ENCODE measurements around the gene SCAP.

The SCAP gene

GRCh38 chr3:47412842-47413520, 62.8 kb downstream of the SCAP start:
- no peak for DNase-seq

- DNase-seq: no peak
These were observed 63.3 kb downstream of the SCAP start for GRCh38 chr3:47412453-47412756.

DNA sequence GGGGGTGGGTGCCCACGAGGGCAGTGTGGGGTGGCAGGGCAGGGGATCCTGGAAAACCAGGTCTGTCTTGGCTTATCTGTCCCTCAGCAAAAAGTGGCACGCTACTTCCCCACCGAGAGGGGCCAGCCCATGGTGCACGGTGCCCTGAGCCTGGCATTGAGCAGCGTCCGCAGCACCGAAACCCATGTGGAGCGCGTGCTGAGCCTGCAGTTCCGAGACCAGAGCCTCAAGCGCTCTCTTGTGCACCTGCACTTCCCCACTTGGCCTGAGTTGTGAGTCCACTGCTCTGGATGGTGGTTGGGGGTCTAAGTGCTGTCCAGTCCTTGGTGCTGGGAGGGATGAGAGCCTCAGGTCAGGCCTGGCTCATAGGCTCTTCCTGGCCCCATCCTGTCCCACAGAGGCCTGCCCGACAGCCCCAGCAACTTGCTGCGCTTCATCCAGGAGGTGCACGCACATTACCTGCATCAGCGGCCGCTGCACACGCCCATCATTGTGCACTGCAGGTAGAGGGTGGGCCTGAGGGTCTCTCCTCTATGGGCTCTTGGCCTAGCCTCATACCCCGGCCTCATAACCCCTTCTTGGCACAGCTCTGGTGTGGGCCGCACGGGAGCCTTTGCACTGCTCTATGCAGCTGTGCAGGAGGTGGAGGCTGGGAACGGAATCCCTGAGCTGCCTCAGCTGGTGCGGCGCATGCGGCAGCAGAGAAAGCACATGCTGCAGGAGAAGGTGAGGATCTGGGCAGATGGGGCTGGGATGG, 63.9 kb downstream of the SCAP start:
- DNase-seq: no peak

- DNase-seq: no peak
These were observed 64.7 kb downstream of the SCAP start for GRCh38 chr3:47410801-47411646.

- no peak for DNase-seq
These were observed 65.4 kb downstream of the SCAP start for GRCh38 chr3:47410417-47410720.

DNA sequence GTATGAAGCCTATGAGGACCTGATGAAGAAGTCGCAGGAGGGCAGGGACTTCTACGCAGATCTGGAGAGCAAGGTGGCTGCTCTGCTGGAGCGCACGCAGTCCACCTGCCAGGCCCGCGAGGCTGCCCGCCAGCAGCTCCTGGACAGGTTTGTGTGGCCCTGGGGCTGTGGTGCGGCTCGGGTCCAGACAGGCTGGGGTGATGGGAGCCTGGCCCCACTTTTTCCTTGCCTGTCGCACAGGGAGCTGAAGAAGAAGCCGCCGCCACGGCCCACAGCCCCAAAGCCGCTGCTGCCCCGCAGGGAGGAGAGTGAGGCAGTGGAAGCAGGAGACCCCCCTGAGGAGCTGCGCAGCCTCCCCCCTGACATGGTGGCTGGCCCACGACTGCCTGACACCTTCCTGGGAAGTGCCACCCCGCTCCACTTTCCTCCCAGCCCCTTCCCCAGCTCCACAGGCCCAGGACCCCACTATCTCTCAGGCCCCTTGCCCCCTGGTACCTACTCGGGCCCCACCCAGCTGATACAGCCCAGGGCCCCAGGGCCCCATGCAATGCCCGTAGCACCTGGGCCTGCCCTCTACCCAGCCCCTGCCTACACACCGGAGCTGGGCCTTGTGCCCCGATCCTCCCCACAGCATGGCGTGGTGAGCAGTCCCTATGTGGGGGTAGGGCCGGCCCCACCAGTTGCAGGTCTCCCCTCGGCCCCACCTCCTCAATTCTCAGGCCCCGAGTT, 65.9 kb downstream of the SCAP start:
- DNase-seq: no peak

- no peak for DNase-seq
These were observed 66.5 kb downstream of the SCAP start for GRCh38 chr3:47409284-47409683.

DNA sequence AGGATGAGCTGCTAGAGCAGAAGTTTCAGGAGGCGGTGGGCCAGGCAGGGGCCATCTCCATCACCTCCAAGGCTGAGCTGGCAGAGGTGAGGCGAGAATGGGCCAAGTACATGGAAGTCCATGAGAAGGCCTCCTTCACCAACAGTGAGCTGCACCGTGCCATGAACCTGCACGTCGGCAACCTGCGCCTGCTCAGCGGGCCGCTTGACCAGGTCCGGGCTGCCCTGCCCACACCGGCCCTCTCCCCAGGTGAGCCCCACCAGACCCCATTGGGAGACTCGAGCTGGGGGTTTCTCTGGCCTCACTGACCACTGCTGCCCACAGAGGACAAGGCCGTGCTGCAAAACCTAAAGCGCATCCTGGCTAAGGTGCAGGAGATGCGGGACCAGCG, 66.9 kb downstream of the SCAP start:
- no peak for DNase-seq

- DNase-seq: no peak
These were observed 67.6 kb downstream of the SCAP start for GRCh38 chr3:47407896-47408838.

GRCh38 chr3:47407237-47407636, 68.5 kb downstream of the SCAP start:
- DNase-seq: no peak

DNA sequence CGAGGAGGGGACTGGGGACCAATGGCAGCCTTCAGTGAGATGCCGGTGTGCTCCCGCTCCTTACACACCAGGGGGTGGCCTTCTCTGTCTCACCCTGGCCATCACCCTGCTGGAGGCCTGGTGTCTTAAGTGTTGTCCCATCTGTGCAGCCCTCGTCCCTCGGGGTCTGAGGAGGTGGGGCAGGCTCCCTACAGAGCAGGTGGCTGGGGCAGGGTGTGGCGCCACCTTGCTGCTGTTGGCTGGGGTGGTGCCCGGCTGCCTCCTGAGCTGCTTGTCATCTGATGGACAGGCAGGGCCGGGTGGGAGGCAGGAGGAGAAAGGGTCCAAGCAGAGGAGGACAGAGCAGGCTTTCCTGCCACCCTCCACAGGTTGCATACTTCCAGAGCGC, 69.0 kb downstream of the SCAP start:
- DNase-seq: peak; percentile 67

GRCh38 chr3:47405820-47406761, 69.7 kb downstream of the SCAP start:
- DNase-seq: no peak

DNA sequence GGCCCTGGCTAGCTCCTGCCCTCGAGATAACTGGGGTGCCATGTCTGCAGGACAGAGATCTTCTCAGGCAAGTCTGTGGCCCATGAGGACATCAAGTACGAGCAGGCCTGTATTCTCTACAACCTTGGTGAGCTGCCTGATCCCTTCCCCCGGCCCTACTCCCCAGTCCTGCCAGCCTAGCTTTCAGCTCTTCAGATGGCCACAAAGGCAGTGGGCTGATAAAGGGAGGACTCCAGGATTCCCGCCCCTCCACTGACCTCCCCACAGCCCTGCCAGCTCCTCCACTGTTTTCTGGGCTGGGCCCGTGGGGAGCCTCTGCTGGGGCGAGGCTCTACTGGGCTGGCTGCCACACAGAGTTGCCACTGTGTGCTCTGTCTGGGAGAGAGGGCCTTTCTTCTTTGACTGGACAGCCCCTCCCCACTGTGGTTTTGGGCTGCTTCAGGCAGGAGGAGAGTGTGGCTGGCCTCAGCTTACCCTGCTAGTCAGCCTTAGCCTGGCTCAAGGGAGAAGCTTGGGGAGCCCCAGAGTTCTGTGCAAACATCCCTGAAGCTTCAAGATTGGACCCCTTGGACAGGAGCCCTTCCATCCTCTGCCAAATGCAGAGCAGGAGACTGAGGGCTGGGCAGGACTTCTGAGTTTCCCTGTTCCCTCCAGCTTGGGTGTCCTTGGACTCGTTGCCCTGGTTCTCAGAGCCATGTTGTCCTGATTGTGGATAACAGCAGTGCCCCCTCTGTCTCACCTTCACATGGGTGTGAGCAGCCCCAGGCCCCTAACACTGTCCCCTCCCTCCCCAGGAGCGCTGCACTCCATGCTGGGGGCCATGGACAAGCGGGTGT, 70.6 kb downstream of the SCAP start:
- DNase-seq: no peak

DNA sequence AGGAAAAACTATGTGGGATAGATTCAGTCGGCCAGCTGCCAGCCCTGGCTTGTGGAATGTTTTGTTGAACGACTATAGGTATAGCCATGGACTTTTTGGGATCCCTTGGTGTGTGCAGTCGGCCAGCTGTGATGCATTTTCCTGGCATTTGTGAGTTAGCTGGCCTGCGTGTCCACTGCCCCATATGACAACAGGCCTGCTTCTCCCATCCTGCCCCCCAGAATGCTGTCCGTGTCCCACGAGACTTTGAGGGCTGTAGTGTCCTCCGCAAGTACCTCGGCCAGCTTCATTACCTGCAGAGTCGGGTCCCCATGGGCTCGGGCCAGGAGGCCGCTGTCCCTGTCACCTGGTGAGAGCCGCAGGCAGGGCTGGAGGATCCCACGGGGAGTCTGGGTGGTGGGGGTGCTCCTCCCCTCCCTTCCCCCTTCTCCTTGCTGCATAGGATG, 71.3 kb downstream of the SCAP start:
- DNase-seq: no peak

GRCh38 chr3:47399531-47400270, 76.0 kb downstream of the SCAP start:
- no peak for DNase-seq

DNA sequence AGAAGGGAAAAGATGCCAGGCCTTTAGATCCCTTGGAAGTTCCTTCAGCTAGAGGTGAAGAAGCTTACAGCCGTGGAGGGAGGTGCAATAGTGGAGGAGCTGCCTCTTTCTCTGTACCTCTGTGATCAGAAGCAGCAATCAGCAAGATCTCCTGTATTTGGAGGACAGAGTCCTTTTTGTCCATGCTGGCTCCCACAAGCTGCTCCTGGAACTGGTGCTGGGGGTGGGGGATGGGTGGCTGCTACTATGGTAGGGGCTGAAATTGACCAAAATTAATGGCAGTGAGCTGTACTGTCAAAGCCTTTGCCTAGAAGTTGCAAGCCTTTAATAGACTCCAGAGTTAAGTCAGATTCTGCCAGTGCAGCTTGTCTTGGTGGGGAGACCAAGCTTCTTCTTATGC, 76.7 kb downstream of the SCAP start:
- no peak for DNase-seq

DNA sequence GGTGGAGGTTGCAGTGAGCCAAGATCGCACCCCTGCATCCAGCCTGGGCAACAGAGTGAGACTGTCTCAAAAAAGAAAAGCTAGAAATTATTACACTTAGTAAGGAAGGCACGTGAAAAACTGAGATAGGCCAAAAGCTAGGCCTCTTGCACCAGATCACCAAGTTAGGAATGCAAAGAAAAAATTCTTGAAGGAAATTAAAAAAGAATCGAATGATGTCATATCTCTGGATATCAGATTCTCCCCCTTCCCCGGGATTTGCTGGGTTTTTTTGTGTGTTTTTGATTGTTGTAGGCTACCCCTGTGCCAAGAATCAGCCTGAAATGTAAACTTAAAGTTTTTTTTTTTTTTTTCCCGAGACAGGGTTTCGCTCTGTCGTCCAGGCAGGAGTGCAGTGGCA, 77.5 kb downstream of the SCAP start:
- DNase-seq: no peak

- peak; percentile 78 for DNase-seq
These were observed 80.9 kb downstream of the SCAP start for GRCh38 chr3:47394881-47395280.

DNA sequence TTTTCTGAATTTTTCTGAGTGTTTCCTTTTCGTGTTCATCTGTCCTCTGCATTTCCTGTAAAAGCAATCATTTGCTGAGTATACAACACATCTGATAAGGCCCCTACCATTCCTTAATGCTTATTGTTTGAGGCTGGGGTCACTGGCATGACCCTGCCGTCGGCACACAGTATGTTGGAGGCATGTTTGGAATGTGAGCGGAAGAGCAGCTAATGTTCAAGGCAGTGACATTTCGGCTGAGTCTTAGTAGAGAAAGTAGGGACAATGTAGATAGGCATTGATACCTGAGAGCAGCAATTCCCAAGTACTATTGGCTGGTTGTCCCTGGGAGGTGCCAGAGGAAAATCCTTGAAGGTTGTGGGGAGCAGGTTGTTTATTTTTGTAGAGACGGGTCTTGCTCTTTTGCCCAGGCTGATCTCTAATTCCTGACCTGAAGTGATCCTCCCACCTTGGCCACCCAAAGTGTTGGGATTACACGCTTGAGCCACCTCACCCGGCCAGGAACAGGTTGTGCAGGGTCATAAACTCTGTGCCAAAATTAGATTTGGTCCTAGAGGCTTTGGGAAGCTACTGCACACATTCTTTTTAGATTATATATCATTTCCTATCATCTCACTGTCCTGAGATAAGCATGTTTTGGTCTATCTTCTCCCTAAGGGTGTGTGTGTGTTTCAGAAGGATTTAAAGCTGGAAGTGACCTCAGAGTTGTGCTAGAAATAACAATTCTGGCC, 81.4 kb downstream of the SCAP start:
- DNase-seq: no peak
